Measurements from ENCODE around the gene SMAD3. TPM values are rescaled to one million over a fixed set of nuclear protein-coding genes. Genes with fewer than 3 reads are reported as not detected.
A peak's percentile ranks its signal among the peaks of the same experiment; 100 is the strongest.

Gene SMAD3
- total RNA-seq, 2 experiments from 2014 or later: 33.7 to 40.8 TPM

- DNase-seq (no peak), ATAC-seq (no peak)
- intact Hi-C loops (cut with DNase I, micrococcal nuclease): no loop called here
- H3K4me3 Mint-ChIP-seq: no peak overlapping the region
- CTCF ChIA-PET: interaction anchor here (0.6 kb wide), 1 partner anchor 379 kb away, joined by 3 read pairs; no protein-coding TSS in a partner anchor
- no peaks in the 10 kb centered on the region for H3K9me3 Mint-ChIP-seq (ENCODE audit: low read depth)
- H3K27me3 Mint-ChIP-seq: peaks cover 2% of the 10 kb centered on the region
- no peaks in the 10 kb centered on the region for H3K36me3 Mint-ChIP-seq (ENCODE audit: low read depth)
- no peak overlapping the region for H3K27ac Mint-ChIP-seq
- peaks cover 28% of the 10 kb centered on the region for H3K4me1 Mint-ChIP-seq
- POLR2A ChIA-PET: no interaction called here
These were observed 29.5 kb upstream of the SMAD3 start for GRCh38 chr15:67035886-67036285.

GRCh38 chr15:67036775-67037555 lies 28.4 kb upstream of the SMAD3 start:
- POLR2A ChIA-PET: no interaction called here
- DNase-seq (no peak), ATAC-seq (no peak)
- Mint-ChIP-seq H3K36me3 (ENCODE audit: low read depth) (no peaks in the 10 kb centered on the region), H3K4me1 (peaks cover 34% of the 10 kb centered on the region), H3K27me3 (peaks cover 2% of the 10 kb centered on the region), H3K4me3 (no peak overlapping the region), H3K27ac (no peak overlapping the region), H3K9me3 (ENCODE audit: low read depth) (no peaks in the 10 kb centered on the region)
- CTCF ChIA-PET: interaction anchor here (0.7 to 1.3 kb wide), 3 partner anchors 13 to 33 kb away, joined by 3 read pairs; no protein-coding TSS in a partner anchor
- intact Hi-C loops (cut with DNase I, micrococcal nuclease): no loop called here

- Mint-ChIP-seq H3K27me3 (peaks cover 2% of the 10 kb centered on the region), H3K4me3 (no peak overlapping the region), H3K36me3 (ENCODE audit: low read depth) (no peaks in the 10 kb centered on the region), H3K9me3 (ENCODE audit: low read depth) (no peaks in the 10 kb centered on the region), H3K27ac (no peak overlapping the region), H3K4me1 (peaks cover 42% of the 10 kb centered on the region)
- ATAC-seq: no peak
- intact Hi-C loops (cut with DNase I, micrococcal nuclease): no loop called here
- ChIA-PET CTCF (interaction anchor here (0.7 to 1.6 kb wide), 4 partner anchors 12 to 71 kb away, joined by 3 read pairs; no protein-coding TSS in a partner anchor), POLR2A (interaction anchor here (0.6 kb wide), 1 partner anchor 195 kb away, joined by 5 read pairs; no protein-coding TSS in a partner anchor)
- no peak for DNase-seq
These were observed 27.7 kb upstream of the SMAD3 start for GRCh38 chr15:67037694-67038093.

- CTCF ChIA-PET: interaction anchor here (0.6 to 1.6 kb wide), 2 partner anchors 31 to 72 kb away, joined by 3 read pairs; no protein-coding TSS in a partner anchor
- H3K27me3 Mint-ChIP-seq: no peaks in the 10 kb centered on the region
- POLR2A ChIA-PET: interaction anchor here (0.6 kb wide), 1 partner anchor 46 kb away, joined by 3 read pairs; no protein-coding TSS in a partner anchor
- H3K4me1 Mint-ChIP-seq: peaks cover 47% of the 10 kb centered on the region
- intact Hi-C loops (cut with DNase I, micrococcal nuclease): no loop called here
- ATAC-seq (no peak), DNase-seq (no peak)
- H3K4me3 Mint-ChIP-seq: no peak overlapping the region
- H3K36me3 Mint-ChIP-seq (ENCODE audit: low read depth): no peaks in the 10 kb centered on the region
- no peak overlapping the region for H3K27ac Mint-ChIP-seq
- no peaks in the 10 kb centered on the region for H3K9me3 Mint-ChIP-seq (ENCODE audit: low read depth)
These were observed 26.7 kb upstream of the SMAD3 start for GRCh38 chr15:67038736-67039135.

GRCh38 chr15:67039384-67040075 lies 25.9 kb upstream of the SMAD3 start:
- no peaks in the 10 kb centered on the region for H3K9me3 Mint-ChIP-seq (ENCODE audit: low read depth)
- CTCF ChIA-PET: interaction anchor here (1.6 kb wide), 1 partner anchor 73 kb away, joined by 3 read pairs; no protein-coding TSS in a partner anchor
- H3K27me3 Mint-ChIP-seq: no peaks in the 10 kb centered on the region
- no peaks in the 10 kb centered on the region for H3K36me3 Mint-ChIP-seq (ENCODE audit: low read depth)
- peak overlapping the region; percentile 32 for H3K27ac Mint-ChIP-seq
- no peak overlapping the region for H3K4me3 Mint-ChIP-seq
- DNase-seq (no peak), ATAC-seq (peak; percentile 32)
- H3K4me1 Mint-ChIP-seq: peaks cover 47% of the 10 kb centered on the region
- POLR2A ChIA-PET: interaction anchor here (0.6 kb wide), 1 partner anchor 45 kb away, joined by 3 read pairs; no protein-coding TSS in a partner anchor
- intact Hi-C loops (cut with DNase I, micrococcal nuclease): no loop called here

- ChIA-PET POLR2A (no interaction called here), CTCF (interaction anchor here (0.6 kb wide), 1 partner anchor 45 kb away, joined by 4 read pairs; no protein-coding TSS in a partner anchor)
- DNase-seq: no peak
- intact Hi-C loops (cut with DNase I, micrococcal nuclease): no loop called here
- H3K9me3 Mint-ChIP-seq (ENCODE audit: low read depth): no peaks in the 10 kb centered on the region
- no peaks in the 10 kb centered on the region for H3K27me3 Mint-ChIP-seq
- H3K36me3 Mint-ChIP-seq (ENCODE audit: low read depth): no peaks in the 10 kb centered on the region
- peaks cover 47% of the 10 kb centered on the region for H3K4me1 Mint-ChIP-seq
- H3K27ac Mint-ChIP-seq: no peak overlapping the region
- no peak overlapping the region for H3K4me3 Mint-ChIP-seq
- no peak for ATAC-seq
These were observed 25.1 kb upstream of the SMAD3 start for GRCh38 chr15:67040277-67040676.

- POLR2A ChIA-PET: interaction anchor here (0.6 kb wide), 1 partner anchor 953 kb away, joined by 4 read pairs; no protein-coding TSS in a partner anchor
- H3K4me3 Mint-ChIP-seq: no peak overlapping the region
- CTCF ChIA-PET: interaction anchor here (0.6 to 1.4 kb wide), 7 partner anchors 11 to 257 kb away, joined by 3 to 5 read pairs (median 3); no protein-coding TSS in a partner anchor
- no peaks in the 10 kb centered on the region for H3K36me3 Mint-ChIP-seq (ENCODE audit: low read depth)
- H3K27me3 Mint-ChIP-seq: no peaks in the 10 kb centered on the region
- H3K4me1 Mint-ChIP-seq: peaks cover 44% of the 10 kb centered on the region
- H3K27ac Mint-ChIP-seq: no peak overlapping the region
- H3K9me3 Mint-ChIP-seq (ENCODE audit: low read depth): no peaks in the 10 kb centered on the region
- ATAC-seq (peak; percentile 86), DNase-seq (no peak)
- intact Hi-C loops (cut with DNase I, micrococcal nuclease): no loop called here
These were observed 22.8 kb upstream of the SMAD3 start for GRCh38 chr15:67042551-67043142.

- intact Hi-C loops (cut with DNase I, micrococcal nuclease): no loop called here
- no peak overlapping the region for H3K27ac Mint-ChIP-seq
- no peak for ATAC-seq
- peaks cover 29% of the 10 kb centered on the region for H3K4me1 Mint-ChIP-seq
- POLR2A ChIA-PET: no interaction called here
- CTCF ChIA-PET: no interaction called here
- H3K4me3 Mint-ChIP-seq: no peak overlapping the region
- no peaks in the 10 kb centered on the region for H3K9me3 Mint-ChIP-seq (ENCODE audit: low read depth)
- H3K36me3 Mint-ChIP-seq (ENCODE audit: low read depth): no peaks in the 10 kb centered on the region
- H3K27me3 Mint-ChIP-seq: no peaks in the 10 kb centered on the region
- DNase-seq: no peak
These were observed 21.2 kb upstream of the SMAD3 start for GRCh38 chr15:67043939-67044771.

- Mint-ChIP-seq H3K27ac (no peak overlapping the region), H3K27me3 (no peaks in the 10 kb centered on the region), H3K4me3 (no peak overlapping the region), H3K4me1 (peaks cover 34% of the 10 kb centered on the region), H3K36me3 (ENCODE audit: low read depth) (no peaks in the 10 kb centered on the region), H3K9me3 (ENCODE audit: low read depth) (no peaks in the 10 kb centered on the region)
- ATAC-seq (no peak), DNase-seq (no peak)
- ChIA-PET CTCF (interaction anchor here (0.7 to 0.8 kb wide), 2 partner anchors 12 to 63 kb away, joined by 3 to 4 read pairs; no protein-coding TSS in a partner anchor), POLR2A (no interaction called here)
- intact Hi-C loops (cut with DNase I, micrococcal nuclease): no loop called here
These were observed 18.2 kb upstream of the SMAD3 start for GRCh38 chr15:67047149-67047661.

GRCh38 chr15:67048281-67049279 lies 16.8 kb upstream of the SMAD3 start:
- Mint-ChIP-seq H3K27ac (no peak overlapping the region), H3K27me3 (no peaks in the 10 kb centered on the region), H3K4me1 (peaks cover 25% of the 10 kb centered on the region), H3K4me3 (no peak overlapping the region), H3K9me3 (ENCODE audit: low read depth) (no peaks in the 10 kb centered on the region), H3K36me3 (ENCODE audit: low read depth) (no peaks in the 10 kb centered on the region)
- ChIA-PET POLR2A (no interaction called here), CTCF (no interaction called here)
- no peak for ATAC-seq
- intact Hi-C loops (cut with DNase I, micrococcal nuclease): no loop called here
- no peak for DNase-seq
